ENCODE results near the gene RBM20.

RBM20 gene

DNA sequence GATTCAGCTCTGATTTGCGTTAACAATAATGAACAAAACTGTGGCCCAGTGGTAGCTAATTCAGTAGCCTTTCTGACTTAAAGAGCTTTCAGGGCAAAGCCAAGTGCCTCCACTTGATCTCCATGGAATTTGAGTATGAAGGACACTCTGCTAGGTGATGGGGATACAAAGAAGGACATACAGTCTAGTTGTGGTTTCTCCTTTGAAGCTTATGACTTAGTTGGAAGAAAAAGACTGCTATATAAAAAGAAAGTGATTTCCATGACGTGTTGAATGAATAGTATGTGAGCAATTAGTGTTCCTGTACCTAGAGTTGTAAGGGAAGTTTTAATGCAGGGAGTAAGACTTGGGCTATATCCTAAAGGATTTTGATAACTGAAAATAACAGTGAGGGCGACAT, 235.9 kb downstream of the RBM20 start:
- DNase-seq, result no peak

DNA sequence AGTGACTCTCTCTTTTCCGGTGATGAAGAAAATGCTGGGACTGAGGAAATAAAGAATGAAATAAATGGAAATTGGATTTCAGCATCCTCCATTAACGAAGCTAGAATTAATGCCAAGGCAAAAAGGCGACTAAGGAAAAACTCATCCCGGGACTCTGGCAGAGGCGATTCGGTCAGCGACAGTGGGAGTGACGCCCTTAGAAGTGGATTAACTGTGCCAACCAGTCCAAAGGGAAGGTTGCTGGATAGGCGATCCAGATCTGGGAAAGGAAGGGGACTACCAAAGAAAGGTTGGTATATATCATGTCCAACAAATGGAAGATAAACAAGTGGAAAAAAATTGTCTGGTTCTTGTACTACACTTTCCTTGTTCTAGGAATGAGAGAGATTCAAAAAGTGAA, 237.1 kb downstream of the RBM20 start:
- no peak for DNase-seq

- DNase-seq, result no peak
Observed at GRCh38 chr10:110881905-110882304, 237.8 kb downstream of the RBM20 start.

- no peak for DNase-seq
Observed at GRCh38 chr10:110883924-110884323, 239.8 kb downstream of the RBM20 start.

DNA sequence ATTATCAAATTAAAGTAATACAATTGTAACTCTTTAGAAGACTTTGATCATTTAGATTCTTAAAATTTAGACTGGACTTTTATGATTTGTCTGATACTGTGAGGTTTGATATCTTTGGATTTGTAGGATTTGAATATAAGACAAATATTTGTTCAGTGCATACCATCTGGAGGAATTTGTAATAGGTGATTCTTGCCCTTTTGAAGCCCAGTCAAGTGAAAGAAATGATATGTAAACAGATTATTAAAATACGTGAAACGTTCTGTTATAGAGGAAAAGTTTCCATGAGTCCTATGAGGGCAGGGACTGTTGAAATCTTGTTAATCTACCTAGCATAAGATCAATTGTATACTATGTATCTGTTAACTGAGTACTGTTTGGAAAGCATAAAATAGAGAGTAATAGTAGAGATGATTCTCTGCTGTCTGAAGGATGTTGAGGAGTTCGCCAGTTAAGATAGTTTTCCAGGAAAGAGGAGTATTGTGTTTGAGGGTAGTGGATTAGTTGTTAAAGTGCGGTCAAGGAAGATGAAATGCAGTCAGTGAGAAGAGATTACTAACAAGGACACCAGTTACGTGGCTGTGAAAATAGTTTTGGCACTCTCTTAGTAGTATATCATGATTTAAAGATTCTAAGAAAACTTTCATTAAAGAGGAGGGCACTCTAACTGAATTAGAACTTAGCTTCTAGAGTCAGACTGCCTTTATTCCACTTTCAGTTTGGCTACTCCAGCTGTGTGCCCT, 242.0 kb downstream of the RBM20 start:
- no peak for DNase-seq

DNA sequence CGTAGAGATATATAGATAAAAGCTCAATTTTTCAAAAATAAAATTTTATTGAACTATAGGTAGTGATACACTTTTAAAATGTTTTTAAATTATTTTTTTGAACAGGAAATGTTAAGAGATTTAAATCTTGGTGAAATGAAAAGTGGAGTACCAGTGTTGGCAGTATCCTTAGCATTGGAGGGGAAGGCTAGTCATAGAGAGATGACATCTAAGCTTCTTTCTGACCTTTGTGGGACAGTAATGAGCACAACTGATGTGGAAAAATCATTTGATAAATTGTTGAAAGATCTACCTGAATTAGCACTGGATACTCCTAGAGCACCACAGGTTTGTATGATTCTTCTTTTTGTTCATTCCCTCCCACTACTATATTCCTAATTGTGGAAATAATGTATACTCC, 243.4 kb downstream of the RBM20 start:
- no peak for DNase-seq

Measured in hematopoietic multipotent progenitor cell treated with erythropoietin and hydrocortisone succinate and interleukin-3 and kit ligand, for 6 days (in vitro differentiated cells).